ENCODE data around the gene AP3B2. TPM values are rescaled to one million over a fixed set of nuclear protein-coding genes. Genes with fewer than 3 reads are reported as not detected.
A peak's percentile ranks its signal among the peaks of the same experiment; 100 is the strongest.

The AP3B2 gene
- total RNA-seq, 1 donor from 2014 or later, result 5.6 TPM

DNA sequence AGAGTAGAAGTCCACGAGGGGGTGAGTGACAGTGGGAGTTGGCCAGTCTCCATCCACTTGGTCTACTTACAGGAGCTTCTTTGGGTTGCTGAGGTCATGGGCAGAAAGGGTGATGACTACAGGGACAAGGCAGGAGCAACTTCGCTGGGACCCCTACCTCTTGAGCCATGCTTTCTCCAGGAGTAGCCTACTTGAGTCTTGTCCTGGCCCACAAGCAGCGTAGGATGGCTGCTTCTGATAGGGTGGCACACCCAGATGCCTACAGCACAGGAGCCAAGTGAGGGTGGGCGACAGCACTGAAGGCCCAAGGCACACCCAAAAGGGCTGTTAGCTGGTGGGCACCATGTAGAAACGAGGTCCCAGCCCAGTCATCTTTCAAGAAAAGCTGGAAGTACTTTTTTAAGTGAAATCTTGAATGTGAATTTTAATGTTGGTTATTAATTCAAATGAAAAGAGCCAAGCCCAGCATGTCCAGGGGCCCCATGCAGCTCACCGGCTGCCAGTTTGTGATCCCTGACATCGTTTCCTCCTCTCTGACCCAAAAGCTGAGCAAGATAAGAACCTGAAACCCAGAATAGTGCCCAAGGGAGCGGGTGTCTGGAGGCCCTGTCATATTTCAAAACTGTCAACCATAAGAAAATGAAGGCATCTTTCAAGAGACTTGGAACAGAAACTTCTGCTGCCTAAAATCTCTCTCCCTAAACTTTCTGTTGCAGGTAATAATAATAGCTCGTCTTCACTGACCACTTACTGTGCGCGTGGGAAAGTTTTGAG is 60.3 kb downstream of the AP3B2 start:
- peaks cover 9% of the 10 kb centered on the region for H3K4me1 Mint-ChIP-seq (ENCODE audit: unreplicated experiment)
- no peak overlapping the region for H3K27ac Mint-ChIP-seq (ENCODE audit: unreplicated experiment)
- H3K36me3 Mint-ChIP-seq (ENCODE audit: low read depth, unreplicated experiment), result no peaks in the 10 kb centered on the region
- H3K4me3 Mint-ChIP-seq (ENCODE audit: unreplicated experiment), result peak overlapping the region; percentile 52
- TF ChIP-seq, protein P1, sequence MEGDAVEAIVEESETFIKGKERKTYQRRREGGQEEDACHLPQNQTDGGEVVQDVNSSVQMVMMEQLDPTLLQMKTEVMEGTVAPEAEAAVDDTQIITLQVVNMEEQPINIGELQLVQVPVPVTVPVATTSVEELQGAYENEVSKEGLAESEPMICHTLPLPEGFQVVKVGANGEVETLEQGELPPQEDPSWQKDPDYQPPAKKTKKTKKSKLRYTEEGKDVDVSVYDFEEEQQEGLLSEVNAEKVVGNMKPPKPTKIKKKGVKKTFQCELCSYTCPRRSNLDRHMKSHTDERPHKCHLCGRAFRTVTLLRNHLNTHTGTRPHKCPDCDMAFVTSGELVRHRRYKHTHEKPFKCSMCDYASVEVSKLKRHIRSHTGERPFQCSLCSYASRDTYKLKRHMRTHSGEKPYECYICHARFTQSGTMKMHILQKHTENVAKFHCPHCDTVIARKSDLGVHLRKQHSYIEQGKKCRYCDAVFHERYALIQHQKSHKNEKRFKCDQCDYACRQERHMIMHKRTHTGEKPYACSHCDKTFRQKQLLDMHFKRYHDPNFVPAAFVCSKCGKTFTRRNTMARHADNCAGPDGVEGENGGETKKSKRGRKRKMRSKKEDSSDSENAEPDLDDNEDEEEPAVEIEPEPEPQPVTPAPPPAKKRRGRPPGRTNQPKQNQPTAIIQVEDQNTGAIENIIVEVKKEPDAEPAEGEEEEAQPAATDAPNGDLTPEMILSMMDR (IDR thresholded peaks at IDR 0.05; ENCODE audit: unreplicated experiment), result no peak
- no peak for DNase-seq (ENCODE audit: low spot score)
- H3K27me3 Mint-ChIP-seq (ENCODE audit: unreplicated experiment), result peaks cover 24% of the 10 kb centered on the region
- no peaks in the 10 kb centered on the region for H3K9me3 Mint-ChIP-seq (ENCODE audit: unreplicated experiment)

DNA sequence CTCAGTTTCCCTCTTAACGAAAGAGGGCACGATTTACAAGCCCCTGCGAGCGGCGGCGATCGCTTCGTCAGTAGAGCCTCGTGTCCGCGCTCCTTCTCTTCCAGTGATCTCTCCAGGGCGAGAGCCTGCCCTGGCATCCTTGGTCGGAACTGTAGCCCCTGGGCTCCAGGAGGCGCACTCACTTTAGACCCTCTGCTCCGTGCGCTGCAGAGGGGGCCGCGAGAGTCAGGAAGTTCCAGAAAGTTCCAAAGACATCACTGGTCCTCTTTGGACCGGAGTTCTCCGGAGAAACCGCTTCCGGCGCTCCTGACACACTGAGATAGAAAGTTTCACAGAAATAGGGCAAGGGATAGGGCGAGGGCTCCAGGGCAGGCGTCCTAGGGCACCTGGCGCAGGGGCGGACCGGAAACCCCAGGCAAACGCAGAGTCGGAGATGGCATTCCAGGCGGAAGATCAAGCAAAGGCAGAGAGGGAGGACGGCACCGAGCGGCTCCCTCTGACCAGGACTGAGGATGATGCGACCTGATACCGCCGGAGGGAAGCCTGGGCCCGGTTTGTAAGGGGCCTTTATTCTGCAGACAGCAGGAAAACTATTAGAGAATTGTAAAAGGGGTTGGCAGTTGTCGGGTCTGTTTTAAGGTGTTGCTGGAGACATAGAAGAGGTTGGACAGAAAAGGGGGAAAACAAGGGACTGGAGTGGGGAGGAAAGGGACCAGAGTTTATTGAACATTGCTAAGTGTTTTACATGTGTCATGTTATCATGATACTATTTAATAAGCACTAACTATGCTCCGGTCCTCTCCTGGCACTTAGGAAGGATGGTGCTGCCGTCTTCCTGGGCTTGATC is 61.2 kb downstream of the AP3B2 start:
- Mint-ChIP-seq H3K27ac (ENCODE audit: unreplicated experiment) (no peak overlapping the region), H3K36me3 (ENCODE audit: low read depth, unreplicated experiment) (no peaks in the 10 kb centered on the region), H3K27me3 (ENCODE audit: unreplicated experiment) (peaks cover 25% of the 10 kb centered on the region), H3K4me3 (ENCODE audit: unreplicated experiment) (peak overlapping the region; percentile 52), H3K4me1 (ENCODE audit: unreplicated experiment) (peaks cover 6% of the 10 kb centered on the region), H3K9me3 (ENCODE audit: unreplicated experiment) (no peaks in the 10 kb centered on the region)
- TF ChIP-seq, protein P1 (IDR thresholded peaks at IDR 0.05; ENCODE audit: unreplicated experiment), result no peak
- no peak for DNase-seq (ENCODE audit: low spot score)

DNA sequence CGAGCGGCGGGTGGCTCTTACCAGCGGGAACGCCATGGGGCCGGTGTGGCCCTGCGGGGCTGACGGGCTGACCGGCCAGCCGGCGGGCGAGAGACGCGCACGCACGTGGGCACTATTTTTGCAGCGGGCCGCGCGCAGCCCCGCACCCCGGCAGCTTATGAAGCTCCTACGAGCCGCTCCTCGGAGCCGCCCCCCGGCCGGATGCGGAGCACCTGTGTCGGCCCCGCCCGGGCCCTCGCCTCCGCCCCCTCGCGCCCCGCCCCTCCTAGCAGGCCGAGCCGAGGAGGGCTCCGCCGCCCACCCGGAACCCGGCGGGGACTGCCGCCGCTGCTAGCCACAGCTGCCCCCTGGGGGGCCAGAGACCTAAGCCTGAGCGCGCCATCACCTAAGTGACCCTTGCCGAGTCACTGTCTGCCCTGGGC is 61.8 kb downstream of the AP3B2 start:
- Mint-ChIP-seq H3K4me3 (ENCODE audit: unreplicated experiment) (no peak overlapping the region), H3K27me3 (ENCODE audit: unreplicated experiment) (peaks cover 25% of the 10 kb centered on the region), H3K27ac (ENCODE audit: unreplicated experiment) (no peak overlapping the region), H3K36me3 (ENCODE audit: low read depth, unreplicated experiment) (no peaks in the 10 kb centered on the region), H3K4me1 (ENCODE audit: unreplicated experiment) (peaks cover 6% of the 10 kb centered on the region), H3K9me3 (ENCODE audit: unreplicated experiment) (no peaks in the 10 kb centered on the region)
- no peak for DNase-seq (ENCODE audit: low spot score)
- TF ChIP-seq, protein P1 (IDR thresholded peaks at IDR 0.05; ENCODE audit: unreplicated experiment), result no peak

DNA sequence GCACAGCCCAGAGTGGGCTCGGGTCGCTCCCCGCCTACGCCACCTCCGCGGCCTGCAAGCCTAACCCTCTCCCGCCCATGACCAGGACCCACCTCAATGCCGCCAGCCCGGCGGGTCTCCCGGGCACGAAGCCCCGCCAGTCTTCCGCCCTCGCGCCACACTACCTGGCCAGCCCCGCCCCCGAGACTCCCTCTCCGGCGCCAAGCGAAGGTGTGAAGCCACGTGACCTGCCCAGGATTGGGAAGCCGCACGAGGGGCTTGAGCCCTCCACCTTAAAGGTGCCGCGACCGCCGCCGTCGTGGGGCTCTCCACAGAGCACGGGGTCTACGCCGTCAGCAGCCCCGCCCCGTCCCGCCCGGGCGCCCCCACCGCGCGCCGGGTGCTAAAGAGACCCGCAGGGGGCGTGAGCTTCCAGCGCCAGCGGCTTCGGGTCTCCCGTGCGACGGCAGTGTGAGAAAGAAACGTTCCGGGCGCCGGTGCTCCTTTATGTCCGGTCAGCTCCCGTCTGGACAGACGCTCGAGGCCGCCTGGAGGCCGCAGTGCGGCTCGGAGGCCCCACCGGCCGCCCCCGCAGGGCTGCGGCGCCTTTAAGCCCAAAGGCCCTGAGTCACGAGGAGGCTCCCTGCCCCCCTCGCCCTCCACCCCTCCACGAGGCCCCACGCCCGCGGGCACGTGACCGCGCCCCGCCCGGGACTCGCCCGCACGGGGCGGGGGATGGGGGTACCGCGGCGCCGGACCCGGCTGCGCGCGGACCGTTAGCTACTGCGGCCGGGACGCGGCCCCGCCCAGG is 62.4 kb downstream of the AP3B2 start, which contains the start of gene CPEB1:
Gene CPEB1 (minus strand): TSS at position 319 of the 790 bp plus-strand sequence. CDS start 18,904 bp downstream, outside the sequence.
- TF ChIP-seq, protein P1 (IDR thresholded peaks at IDR 0.05; ENCODE audit: unreplicated experiment), result no peak
- peak; percentile 30 for DNase-seq (ENCODE audit: low spot score)
- H3K36me3 Mint-ChIP-seq (ENCODE audit: low read depth, unreplicated experiment), result no peaks in the 10 kb centered on the region
- H3K27me3 Mint-ChIP-seq (ENCODE audit: unreplicated experiment), result peaks cover 24% of the 10 kb centered on the region
- no peaks in the 10 kb centered on the region for H3K9me3 Mint-ChIP-seq (ENCODE audit: unreplicated experiment)
- no peak within 1 kb of the TSS for H3K27ac Mint-ChIP-seq (ENCODE audit: unreplicated experiment)
- H3K4me1 Mint-ChIP-seq (ENCODE audit: unreplicated experiment), result peaks cover 6% of the 10 kb centered on the region
- peak within 1 kb of the TSS; percentile 59 for H3K4me3 Mint-ChIP-seq (ENCODE audit: unreplicated experiment)
